K562 (cell line): Measurements from ENCODE around the gene PRDM16. TPM values are rescaled to one million over a fixed set of nuclear protein-coding genes. Genes with fewer than 3 reads are reported as not detected.
A peak's percentile ranks its signal among the peaks of the same experiment; 100 is the strongest.

Experiments
- ATAC-seq: fragments of 200-7000 bp; cut with Tn5 transposase; 3 replicates; pipeline ENCODE4 v1.9.1; 2020; ENCODE audit warnings: moderate library complexity
- BruUV-seq: library from RNA; stranded (reverse); fragments of 400-500 nt; replicated peaks from 2 replicates; lab custom pipeline; 2021; lab: Mats Ljungman, UMichigan
- CTCF ChIA-PET: fragments of 300-600 bp; formaldehyde crosslinking; extraction: SDS; loops from one replicate; lab custom pipeline; 2021; ENCODE audit warnings: low intra/inter-chr PET ratio; lab: Yijun Ruan, JAX
- POLR2A ChIA-PET: fragments of 300-600, 350-650 bp; sonication (Branson Sonifier 250); formaldehyde crosslinking; extraction: SDS; loops from one replicate; lab custom pipeline; 2021; ENCODE audit warnings: antibody characterized with exemption, inconsistent platforms; lab: Yijun Ruan, JAX
- DNase-seq, 4 experiments: peaks; one replicate each; pipeline versions ENCODE4 v3.0.0 to v3.0.0-alpha.2; 2011 to 2018; ENCODE audit warnings: low spot score in 3 of 4, mixed read lengths in 3 of 4; ENCODE audit errors: extremely low read depth in 1 of 4
- FAIRE-seq: peaks from 2 replicates; lab custom pipeline; 2011; peaks lifted over from hg19 to GRCh38; lab: Jason Lieb, UNC
- H2AFZ ChIP-seq: 2 replicates; pipeline ENCODE4 v1.6.0; 2011; ENCODE audit warnings: low read depth, low read length, control low read depth, inconsistent platforms
- H3K27ac ChIP-seq: fragments of 200-600 bp; 3 replicates; pipeline ENCODE4 v1.8.0; 2011; ENCODE audit warnings: low read depth, mild to moderate bottlenecking, control low read depth, inconsistent platforms, low read length, moderate library complexity, mixed read lengths; ENCODE audit errors: extremely low read depth
- H3K27me3 ChIP-seq, 2 experiments: fragments of 300-600 bp in 1 of 2; 2 replicates in 1 of 2; 3 replicates in 1 of 2; pipeline versions ENCODE4 v1.6.0 to v1.8.0; 2011; ENCODE audit warnings: inconsistent platforms in 2 of 2, low read length in 2 of 2, mild to moderate bottlenecking in 1 of 2, mixed read lengths in 1 of 2, moderate library complexity in 1 of 2; ENCODE audit not compliant: control insufficient read depth in 2 of 2, insufficient read depth in 2 of 2
- H3K36me3 ChIP-seq: fragments of 300-600 bp; 3 replicates; pipeline ENCODE4 v1.8.0; 2011; ENCODE audit warnings: mild to moderate bottlenecking, low read length, inconsistent platforms; ENCODE audit not compliant: control insufficient read depth, insufficient read depth
- H3K4me1 ChIP-seq, 2 experiments: fragments of 200-600 bp in 1 of 2; replicated peaks in 1 of 2; 2 replicates in 1 of 2; 3 replicates in 1 of 2; pipeline versions ENCODE4 v1.5.1 to v1.8.0; 2011; ENCODE audit warnings: inconsistent platforms in 2 of 2, low read length in 2 of 2, mild to moderate bottlenecking in 1 of 2, mixed read lengths in 1 of 2, moderate library complexity in 1 of 2; ENCODE audit not compliant: control insufficient read depth in 2 of 2, insufficient read depth in 2 of 2
- H3K4me2 ChIP-seq: 2 replicates; pipeline ENCODE4 v1.6.1; 2011; ENCODE audit warnings: low read length, control low read depth, inconsistent platforms, mixed read lengths; ENCODE audit not compliant: insufficient read depth
- H3K4me3 ChIP-seq: fragments of 200-600 bp; sonication (generic), shearing (Covaris generic); 2 replicates; pipeline ENCODE4 v1.5.1; 2016; ENCODE audit warnings: control low read depth, inconsistent platforms
- H3K79me2 ChIP-seq: fragments of 200-600 bp; 3 replicates; pipeline ENCODE4 v1.8.0; 2011; ENCODE audit warnings: low read length, inconsistent platforms; ENCODE audit not compliant: control insufficient read depth, insufficient read depth
- H3K9ac ChIP-seq, 2 experiments: 2 replicates each; pipeline versions ENCODE4 v1.6.0 to v1.6.1; 2011; ENCODE audit warnings: low read depth in 2 of 2, low read length in 2 of 2, control low read depth in 1 of 2, inconsistent platforms in 1 of 2, mild to moderate bottlenecking in 1 of 2, mixed read lengths in 1 of 2; ENCODE audit not compliant: insufficient read depth in 1 of 2
- H3K9me1 ChIP-seq: one replicate; pipeline ENCODE4 v1.6.0; 2011; ENCODE audit warnings: inconsistent platforms, mild to moderate bottlenecking, low read length, moderate library complexity; ENCODE audit not compliant: control insufficient read depth, insufficient read depth
- H3K9me3 ChIP-seq: replicated peaks from 2 replicates; pipeline ENCODE4 v1.5.1; 2011; ENCODE audit warnings: low read depth, low read length, inconsistent platforms; ENCODE audit not compliant: control insufficient read depth, insufficient read depth
- H4K20me1 ChIP-seq: replicated peaks from 2 replicates; pipeline ENCODE4 v1.6.1; 2011; ENCODE audit warnings: low read length, inconsistent platforms, mixed read lengths; ENCODE audit not compliant: control insufficient read depth, insufficient read depth
- ARHGAP35 ChIP-seq: fragments of 450-650 bp; IDR thresholded peaks from 2 replicates; pipeline ENCODE4 v1.6.1; 2018; ENCODE audit not compliant: partially characterized antibody
- CBX8 ChIP-seq: fragments of 200-600 bp; sonication (generic); IDR thresholded peaks from 2 replicates; pipeline ENCODE4 v1.6.1; 2012; ENCODE audit warnings: borderline replicate concordance, mixed run types, low read depth, mild to moderate bottlenecking, moderate library complexity, mixed read lengths, low read length, control low read depth, inconsistent platforms; ENCODE audit not compliant: poor library complexity, severe bottlenecking; ENCODE audit errors: extremely low read depth
- COPS2 ChIP-seq: fragments of 450-650 bp; conservative IDR thresholded peaks from 2 replicates; pipeline ENCODE4 v1.6.1; 2016; ENCODE audit warnings: mild to moderate bottlenecking, moderate library complexity
- RNF2 ChIP-seq: sonication (generic); IDR thresholded peaks from 2 replicates; pipeline ENCODE4 v1.6.1; 2016
- SMAD2 ChIP-seq: fragments of 150-350 bp; IDR thresholded peaks from 2 replicates; pipeline ENCODE4 v1.6.1; 2014; ENCODE audit warnings: low read depth, mild to moderate bottlenecking, low read length
- WGBS: fragments of 100-300 bp; shearing (Covaris generic); methylation state at CpG from one replicate; pipeline ENCODE4 v1.1.6; 2016; ENCODE audit warnings: low coverage, mixed read lengths; ENCODE audit not compliant: insufficient coverage; ENCODE audit errors: missing lambda C conversion rate; 5-methylcytosine and 5-hydroxymethylcytosine counted together
- in situ Hi-C: fragments of 300-500 bp; cut with MboI; formaldehyde crosslinking; loops from 4 replicates; pipeline ENCODE4 v1.15.0; 2018; ENCODE audit warnings: inconsistent platforms, mixed read lengths
- intact Hi-C: fragments of 100-400 bp; cut with micrococcal nuclease; formaldehyde crosslinking; loops from 2 replicates; pipeline ENCODE4 v1.14.2; 2022
- polyA plus RNA-seq, 8 experiments: library from polyadenylated mRNA; depleted of rRNA in 4 of 8; stranded (reverse) in 5 of 8; unstranded in 3 of 8; fragments of >200 nt; fragmentation: Nextera tagmentation in 2 of 8; fragmentation: Illumina TruSeq in 1 of 8; extraction: Ambion mirVana in 2 of 8; extraction: Trizol in 1 of 8; gene quantifications; 2 replicates each; pipeline versions ENCODE4 v1.2.1 to v1.2.3, GENCODE V29; 2011 to 2014; ENCODE audit warnings: inconsistent platforms in 1 of 8, missing spikeins in 1 of 8
- total RNA-seq, 7 experiments: library from RNA; depleted of rRNA in 6 of 7; stranded (reverse); fragments of >200 nt in 6 of 7; fragmentation: Illumina TruSeq in 2 of 7; extraction: Trizol in 2 of 7; gene quantifications; 2 replicates each; pipeline versions ENCODE4 v1.2.1 to v1.2.3, GENCODE V29; 2011 to 2021; ENCODE audit warnings: low replicate concordance in 1 of 7
- TF ChIP-seq, protein P1 (sequence below), 3 experiments: fragments of 200-800 bp in 1 of 3; fragments of 250-450 bp in 1 of 3; fragments of 450-650 bp in 1 of 3; sonication (Bioruptor Pico) in 1 of 3; sonication (Bioruptor generic) in 1 of 3; formaldehyde crosslinking in 1 of 3; IDR thresholded peaks; 2 replicates each; pipeline versions ENCODE4 v1.6.1 to v1.8.0; 2016 to 2022; ENCODE audit warnings: mild to moderate bottlenecking in 2 of 3, missing genetic modification characterization in 2 of 3, missing compliant biosample characterization in 1 of 3, moderate library complexity in 1 of 3
- TF ChIP-seq, protein P2 (sequence below), 2 experiments: IDR thresholded peaks in 1 of 2; conservative IDR thresholded peaks in 1 of 2; 2 replicates each; pipeline ENCODE4 v1.6.1; 2016; ENCODE audit warnings: low read depth in 2 of 2, mild to moderate bottlenecking in 1 of 2, missing compliant biosample characterization in 1 of 2, missing genetic modification characterization in 1 of 2, moderate library complexity in 1 of 2

The PRDM16 gene
- total and polyA plus RNA-seq, 9 of the 15 experiments (the other 6 are each of a cell fraction or from before 2014, with no cell fraction given), result 0.10 to 0.27 TPM; not detected in 7

DNA sequence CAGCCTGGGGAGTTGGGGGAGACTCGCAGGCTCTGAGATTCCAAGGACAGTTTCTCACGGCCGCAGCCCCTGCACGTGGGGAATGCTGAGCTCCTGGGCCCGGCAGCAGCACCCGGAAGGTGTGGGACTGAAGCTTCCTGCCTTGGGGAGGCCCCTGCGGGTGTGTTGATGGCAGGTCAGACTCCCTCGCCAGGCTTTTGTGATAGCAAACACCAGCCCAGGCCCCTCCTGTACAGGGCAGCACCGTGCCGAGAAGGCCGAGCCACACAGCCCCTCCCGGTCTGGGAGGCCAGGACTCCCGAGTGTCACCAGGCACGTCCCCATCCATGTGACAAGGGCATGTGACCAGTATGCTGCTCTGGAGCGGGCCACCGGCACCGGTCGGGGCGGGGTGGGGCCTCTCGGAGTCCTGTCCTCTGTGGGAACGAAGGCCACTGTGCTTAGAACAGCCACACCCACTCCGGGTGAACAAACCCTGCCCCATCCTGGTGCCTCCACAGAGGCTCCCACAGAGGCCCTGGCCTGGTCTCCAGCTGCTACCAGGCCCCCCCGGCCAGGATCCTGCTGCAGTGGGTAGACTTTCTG, 354.3 kb downstream of the PRDM16 start (continued):
- TF ChIP-seq, protein P1, sequence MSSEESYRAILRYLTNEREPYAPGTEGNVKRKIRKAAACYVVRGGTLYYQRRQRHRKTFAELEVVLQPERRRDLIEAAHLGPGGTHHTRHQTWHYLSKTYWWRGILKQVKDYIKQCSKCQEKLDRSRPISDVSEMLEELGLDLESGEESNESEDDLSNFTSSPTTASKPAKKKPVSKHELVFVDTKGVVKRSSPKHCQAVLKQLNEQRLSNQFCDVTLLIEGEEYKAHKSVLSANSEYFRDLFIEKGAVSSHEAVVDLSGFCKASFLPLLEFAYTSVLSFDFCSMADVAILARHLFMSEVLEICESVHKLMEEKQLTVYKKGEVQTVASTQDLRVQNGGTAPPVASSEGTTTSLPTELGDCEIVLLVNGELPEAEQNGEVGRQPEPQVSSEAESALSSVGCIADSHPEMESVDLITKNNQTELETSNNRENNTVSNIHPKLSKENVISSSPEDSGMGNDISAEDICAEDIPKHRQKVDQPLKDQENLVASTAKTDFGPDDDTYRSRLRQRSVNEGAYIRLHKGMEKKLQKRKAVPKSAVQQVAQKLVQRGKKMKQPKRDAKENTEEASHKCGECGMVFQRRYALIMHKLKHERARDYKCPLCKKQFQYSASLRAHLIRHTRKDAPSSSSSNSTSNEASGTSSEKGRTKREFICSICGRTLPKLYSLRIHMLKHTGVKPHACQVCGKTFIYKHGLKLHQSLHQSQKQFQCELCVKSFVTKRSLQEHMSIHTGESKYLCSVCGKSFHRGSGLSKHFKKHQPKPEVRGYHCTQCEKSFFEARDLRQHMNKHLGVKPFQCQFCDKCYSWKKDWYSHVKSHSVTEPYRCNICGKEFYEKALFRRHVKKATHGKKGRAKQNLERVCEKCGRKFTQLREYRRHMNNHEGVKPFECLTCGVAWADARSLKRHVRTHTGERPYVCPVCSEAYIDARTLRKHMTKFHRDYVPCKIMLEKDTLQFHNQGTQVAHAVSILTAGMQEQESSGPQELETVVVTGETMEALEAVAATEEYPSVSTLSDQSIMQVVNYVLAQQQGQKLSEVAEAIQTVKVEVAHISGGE (CRISPR knock-in tag; IDR thresholded peaks at IDR 0.05), result peak in 1 of 3 experiments; percentile 51; a peak in 1 of 6 replicates

DNA sequence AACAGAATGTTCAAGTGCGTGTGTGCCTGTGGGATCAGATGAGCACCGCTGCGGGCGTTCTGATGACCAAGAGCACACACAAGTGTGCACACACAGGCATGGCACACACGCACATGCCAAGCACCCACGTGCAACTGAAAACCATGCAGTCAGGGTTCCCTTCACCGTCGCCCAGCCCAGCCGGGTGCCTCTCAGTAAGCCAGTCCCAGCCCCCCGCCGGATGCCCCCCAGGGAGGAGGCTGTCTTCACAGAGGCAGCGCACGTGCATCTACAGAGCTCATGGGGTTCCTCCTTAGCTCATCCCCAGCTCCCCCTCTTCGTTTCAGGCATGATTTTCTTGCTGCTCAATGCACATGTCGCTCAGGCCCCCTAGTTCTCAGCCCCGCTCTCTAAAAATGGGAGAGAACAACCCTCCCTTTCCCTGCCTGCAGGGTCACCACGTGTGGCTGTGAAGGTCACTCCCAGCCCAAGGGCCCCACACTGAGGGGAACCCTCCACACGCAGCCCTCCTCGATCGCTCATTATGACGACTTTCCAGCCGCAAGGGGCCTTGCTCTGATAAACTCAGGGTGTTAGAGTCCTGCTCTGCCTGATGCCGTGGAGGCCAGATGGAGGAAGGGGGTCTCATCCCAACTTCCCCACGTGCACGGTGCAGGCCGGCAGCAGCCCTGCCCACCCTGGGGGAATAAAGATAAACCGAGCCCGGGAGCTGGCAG, 355.1 kb downstream of the PRDM16 start:
- ATAC-seq, result no peak
- no TSS peak for BruUV-seq
- peaks cover 7 to 78% of the 10 kb centered on the region in 2 experiments for H3K27me3 ChIP-seq
- no peak overlapping the region for H3K4me2 ChIP-seq
- no peaks in the 10 kb centered on the region for H3K36me3 ChIP-seq
- intact Hi-C loops (loop anchor here (2.0 to 10.0 kb wide), 2 partner anchors 411 to 1009 kb away; partner anchors contain the start of gene PEX10), in situ Hi-C loops (loop anchor here (5.0 to 10.0 kb wide), 2 partner anchors 422 to 599 kb away; no protein-coding TSS in a partner anchor)
- no peak overlapping the region for H3K4me3 ChIP-seq
- H3K79me2 ChIP-seq, result no peaks in the 10 kb centered on the region
- no peaks in the 10 kb centered on the region for H3K9me3 ChIP-seq
- POLR2A ChIA-PET, result interaction anchor here (1.1 kb wide), 1 partner anchor 11 kb away, joined by 4 read pairs; no protein-coding TSS in a partner anchor
- no peak overlapping the region for H3K9ac ChIP-seq
- H3K4me1 ChIP-seq, result peaks cover 0 to 21% of the 10 kb centered on the region in 2 experiments; a peak in 2 of 5 replicates
- H4K20me1 ChIP-seq, result peaks cover 3% of the 10 kb centered on the region; the same call in 1 of the 2 replicates
- TF ChIP-seq, protein P2, sequence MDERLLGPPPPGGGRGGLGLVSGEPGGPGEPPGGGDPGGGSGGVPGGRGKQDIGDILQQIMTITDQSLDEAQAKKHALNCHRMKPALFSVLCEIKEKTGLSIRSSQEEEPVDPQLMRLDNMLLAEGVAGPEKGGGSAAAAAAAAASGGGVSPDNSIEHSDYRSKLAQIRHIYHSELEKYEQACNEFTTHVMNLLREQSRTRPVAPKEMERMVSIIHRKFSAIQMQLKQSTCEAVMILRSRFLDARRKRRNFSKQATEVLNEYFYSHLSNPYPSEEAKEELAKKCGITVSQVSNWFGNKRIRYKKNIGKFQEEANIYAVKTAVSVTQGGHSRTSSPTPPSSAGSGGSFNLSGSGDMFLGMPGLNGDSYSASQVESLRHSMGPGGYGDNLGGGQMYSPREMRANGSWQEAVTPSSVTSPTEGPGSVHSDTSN (CRISPR knock-in tag; IDR thresholded peaks at IDR 0.05; ENCODE audit: low read depth), result no peak
- TF ChIP-seq, protein P2 (tag; conservative IDR thresholded peaks at IDR 0.05; ENCODE audit: low read depth), result no peak
- TF ChIP-seq ARHGAP35 (no peak), CBX8 (no peak), SMAD2 (no peak), COPS2 (no peak), RNF2 (no peak)
- no peak for FAIRE-seq
- no peak for DNase-seq
- CTCF ChIA-PET, result interaction anchor here (0.6 to 1.9 kb wide), 5 partner anchors 60 to 1010 kb away, joined by 3 to 13 read pairs (median 8); no protein-coding TSS in a partner anchor
- H2AFZ ChIP-seq, result no peak overlapping the region
- no peak overlapping the region for H3K27ac ChIP-seq
- H3K9me1 ChIP-seq, result no peaks in the 10 kb centered on the region
- 1% methylated on average over 28 of the region's 28 CpGs for WGBS
